ENCODE data around the gene BNC2.

Gene BNC2

DNA sequence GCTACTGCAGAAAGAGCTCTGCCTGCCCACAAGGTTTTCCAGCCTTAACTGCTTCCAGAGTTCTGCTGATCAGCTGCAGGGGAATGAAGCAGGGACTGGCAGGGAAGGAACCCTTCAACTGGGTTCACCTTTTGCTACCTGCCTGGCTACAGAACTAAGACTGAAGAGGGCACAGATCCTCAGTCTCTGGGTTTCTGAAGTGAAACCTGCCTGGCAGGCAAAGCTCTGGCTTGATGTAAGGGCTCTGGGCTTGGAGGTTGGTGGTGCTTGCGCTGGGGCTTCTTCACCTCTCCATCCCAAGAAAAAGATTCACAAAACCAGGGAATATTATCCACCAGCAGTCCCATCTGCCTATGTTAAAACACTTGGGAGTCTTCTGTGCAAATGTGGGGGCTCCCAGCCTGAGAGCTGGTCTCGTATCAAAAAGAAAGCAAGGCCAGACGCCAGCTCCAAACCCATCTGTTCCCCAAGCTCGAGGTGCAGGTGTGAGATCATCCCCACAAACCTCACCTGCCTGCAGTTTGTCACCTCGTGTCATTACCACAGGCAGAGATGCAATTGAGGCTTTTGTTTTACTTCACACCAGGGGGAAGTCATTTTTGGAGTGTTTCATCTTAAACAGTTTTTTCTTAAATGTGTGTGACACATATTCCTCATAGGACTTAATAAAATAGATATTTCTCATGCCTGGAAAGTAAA, 58.3 kb downstream of the BNC2 start:
- DNase-seq = no peak

DNA sequence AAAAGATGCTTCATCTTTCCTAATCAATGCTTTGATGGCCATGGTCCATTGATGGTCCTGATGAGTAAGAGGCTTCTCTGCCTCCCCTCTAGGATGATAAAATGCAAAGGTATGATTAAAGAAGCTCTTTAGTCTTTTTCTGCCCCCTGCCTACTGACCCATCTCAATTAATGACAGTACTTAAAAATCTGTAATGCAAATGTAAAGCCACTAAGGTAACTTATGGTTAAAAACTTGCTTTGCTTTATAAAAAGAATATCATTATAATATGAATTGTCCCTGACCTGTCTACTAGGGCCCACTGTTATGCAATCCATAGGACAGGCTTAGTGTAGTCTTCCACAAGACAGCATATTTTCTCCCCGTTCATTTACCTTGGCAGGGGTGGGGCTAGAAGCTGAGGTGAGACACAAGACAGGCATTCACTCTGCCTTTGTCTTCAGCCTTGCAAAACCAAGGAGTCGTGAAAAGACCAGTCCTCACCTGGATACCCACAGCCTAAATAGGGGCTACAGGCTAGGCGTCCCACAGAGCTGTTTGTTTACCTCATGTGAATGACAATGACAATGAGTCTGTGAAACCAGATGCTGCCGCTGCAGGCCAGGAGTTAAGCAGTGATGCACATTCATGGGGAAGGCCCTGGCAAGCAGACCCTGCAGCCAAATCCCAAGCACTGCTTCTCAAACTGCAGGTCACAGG, 60.4 kb downstream of the BNC2 start:
- peak; percentile 11 for DNase-seq

DNA sequence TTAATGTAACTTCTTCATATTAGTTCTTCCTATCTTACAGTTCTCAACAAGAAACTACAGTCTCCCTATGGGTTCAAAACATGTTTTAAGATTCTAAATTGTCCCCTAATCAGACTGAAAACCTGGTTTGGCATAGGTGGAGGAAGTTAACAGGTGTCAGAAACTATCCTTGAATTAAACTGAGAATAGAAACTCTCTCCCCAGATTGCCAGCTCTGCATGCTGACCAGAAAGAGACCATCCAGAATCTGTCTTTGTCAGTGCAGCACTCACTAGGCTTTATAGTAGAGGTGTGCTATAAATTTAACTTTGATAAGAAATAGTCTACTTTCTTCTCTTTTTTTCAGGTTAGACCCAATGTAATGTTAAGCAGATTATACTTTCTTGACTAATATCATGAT, 63.8 kb downstream of the BNC2 start:
- DNase-seq = no peak

DNA sequence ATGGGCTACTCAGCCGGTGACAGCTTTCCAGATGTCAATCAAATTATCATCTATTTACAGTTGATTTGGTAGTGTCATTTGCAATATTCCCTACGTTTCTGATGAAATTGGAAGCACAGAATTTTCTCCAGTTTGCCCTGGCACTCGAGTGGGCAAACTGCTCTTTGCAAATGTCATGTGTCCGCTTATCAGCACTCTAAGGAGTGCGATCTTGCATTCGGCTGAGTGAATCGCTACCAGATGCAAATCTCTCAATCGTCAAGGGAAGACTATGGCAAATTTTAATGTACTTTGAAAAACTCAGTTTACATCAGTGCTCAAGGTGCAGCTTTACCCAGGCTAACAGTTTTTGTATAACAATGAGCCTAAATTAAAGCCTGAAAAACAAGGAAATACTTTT, 66.8 kb downstream of the BNC2 start:
- no peak for DNase-seq

DNA sequence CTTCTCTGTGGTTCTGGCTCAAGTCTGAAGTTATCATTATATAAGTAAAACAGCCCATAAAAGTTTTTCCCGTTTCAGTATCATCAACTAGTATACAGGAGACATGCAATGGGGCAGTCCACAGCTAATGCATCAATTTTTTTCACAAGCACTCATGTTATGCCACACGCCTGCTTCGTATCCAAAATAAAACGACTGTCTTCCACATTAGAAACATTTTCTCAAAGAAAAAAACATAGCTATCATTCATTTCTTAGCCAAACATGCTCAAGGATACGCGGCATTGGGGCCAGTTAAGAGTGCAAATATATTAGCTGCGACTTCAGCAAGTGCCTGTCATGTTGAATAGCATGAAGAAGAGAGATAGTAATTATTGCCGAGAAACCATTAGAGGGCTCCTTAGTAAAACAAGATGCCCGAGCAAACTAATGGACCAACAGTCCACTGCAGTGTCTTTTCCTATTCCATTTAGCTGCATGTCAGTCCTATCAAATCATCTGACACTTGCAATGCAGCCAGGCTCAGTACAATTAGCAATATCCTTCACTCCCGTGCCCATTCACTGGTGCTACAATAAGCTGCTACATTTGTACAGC, 68.5 kb downstream of the BNC2 start:
- no peak for DNase-seq

DNA sequence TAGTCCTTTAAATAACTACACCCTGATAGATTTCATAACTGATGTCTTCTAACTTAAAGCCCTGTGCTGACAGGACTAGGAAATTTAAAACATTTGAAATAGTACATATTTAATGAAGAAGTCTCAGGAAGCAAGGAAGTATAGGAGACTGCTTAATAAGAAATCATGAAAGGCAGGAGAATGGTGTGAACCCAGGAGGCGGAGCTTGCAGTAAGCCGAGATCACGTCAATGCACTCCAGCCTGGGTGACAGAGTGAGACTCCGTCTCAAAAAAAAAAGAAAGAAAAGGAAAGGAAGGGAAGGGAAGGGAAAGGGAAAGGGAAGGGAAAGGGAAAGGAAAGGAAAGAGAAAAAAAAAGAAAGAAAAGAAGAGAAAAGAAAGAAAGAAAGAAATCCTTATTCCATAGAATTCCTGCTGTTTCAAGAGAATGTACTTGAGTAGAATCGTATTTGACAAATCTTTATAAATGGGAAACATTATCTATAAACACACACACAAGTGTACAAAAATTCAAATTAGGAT, 74.1 kb downstream of the BNC2 start:
- no peak for DNase-seq

DNA sequence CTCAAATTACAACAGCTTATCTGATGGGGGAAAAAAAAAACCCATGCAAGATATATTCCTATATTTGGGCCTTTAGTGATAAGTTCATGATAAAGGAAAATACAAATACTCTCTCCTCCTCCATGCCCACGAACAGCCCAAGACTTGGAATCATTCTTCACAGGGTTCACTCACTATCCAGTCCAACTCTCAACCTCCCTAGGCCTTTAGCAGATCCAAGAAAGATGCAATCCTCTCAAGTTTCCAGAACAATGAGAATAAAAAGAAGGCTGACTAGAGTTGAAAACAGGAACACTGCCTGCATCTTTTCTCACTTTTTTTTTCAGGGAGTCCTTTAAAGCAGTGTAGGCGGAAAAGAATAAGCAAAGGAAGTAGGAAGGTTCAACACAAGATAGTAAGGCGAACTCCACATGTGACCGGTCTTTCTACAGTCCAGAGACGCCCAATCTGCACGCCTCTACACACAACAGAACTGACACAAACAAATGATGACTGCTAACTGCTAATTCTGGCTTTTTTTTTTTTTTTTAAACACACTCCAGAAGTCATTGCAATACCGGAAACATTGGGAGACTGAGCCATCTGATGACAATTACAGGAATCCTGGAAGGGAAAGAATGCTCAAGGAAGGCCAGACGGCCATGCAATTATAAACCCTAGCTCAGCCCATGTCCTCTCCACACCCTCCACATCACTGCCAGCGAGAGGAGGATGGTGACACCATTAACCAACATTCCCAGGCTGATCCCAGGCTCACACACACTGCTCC, 75.4 kb downstream of the BNC2 start:
- no peak for DNase-seq

DNA sequence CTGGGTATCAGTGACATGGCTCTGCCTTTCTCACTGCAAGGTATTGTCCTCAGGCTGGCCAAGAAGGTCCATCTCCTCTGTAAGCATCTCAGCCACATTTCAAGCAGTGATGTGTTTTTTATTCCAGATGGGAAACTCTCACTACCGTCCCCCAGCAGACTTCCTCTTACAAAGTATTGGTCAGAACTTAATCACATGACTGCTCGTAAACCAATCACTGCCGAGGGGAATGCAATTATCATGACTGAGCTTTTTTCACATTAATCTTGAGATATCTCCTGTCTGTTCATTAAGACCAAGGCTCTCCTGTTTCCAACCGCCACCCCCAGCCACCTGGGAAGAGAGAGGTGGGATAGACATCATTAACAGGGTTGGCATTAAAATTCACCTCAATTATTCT, 76.4 kb downstream of the BNC2 start:
- DNase-seq = no peak

DNA sequence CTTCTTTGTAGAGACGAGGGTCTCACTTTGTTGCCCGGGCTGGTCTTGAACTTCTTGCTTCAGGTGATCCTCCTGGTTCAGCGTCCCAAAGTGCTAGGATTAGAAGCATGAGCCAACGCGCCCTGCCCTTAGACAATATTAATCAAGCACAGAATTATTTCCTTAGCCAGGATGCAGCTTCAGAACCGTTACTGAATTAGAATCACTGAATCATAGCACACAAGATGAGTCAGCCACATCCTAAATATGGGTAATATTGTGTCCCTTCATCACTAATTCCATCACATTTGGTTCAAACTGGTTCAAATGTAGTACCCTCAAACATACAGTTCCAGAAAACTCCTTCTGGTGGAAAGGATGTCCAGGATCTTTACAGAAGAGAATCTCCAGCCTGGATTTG, 82.7 kb downstream of the BNC2 start:
- no peak for DNase-seq

DNA sequence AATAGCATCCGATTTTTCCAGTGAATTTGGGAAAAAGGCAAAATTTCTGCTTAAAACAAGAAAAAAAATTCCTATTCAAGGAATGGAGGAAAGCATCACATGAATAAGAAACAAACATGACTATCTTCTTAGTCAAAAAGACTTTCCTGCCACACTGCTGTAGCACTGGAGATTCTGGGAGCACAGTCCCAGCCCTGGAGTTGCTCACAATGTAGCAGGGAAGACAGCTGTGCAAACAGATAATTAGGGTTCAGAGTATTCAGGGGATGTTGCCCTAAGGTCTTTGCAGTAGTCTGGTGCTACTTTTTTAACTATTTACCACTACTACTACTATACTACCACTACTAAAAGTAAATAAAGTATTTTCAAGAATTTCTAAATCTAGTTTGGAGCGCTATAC, 86.5 kb downstream of the BNC2 start:
- DNase-seq = no peak

DNA sequence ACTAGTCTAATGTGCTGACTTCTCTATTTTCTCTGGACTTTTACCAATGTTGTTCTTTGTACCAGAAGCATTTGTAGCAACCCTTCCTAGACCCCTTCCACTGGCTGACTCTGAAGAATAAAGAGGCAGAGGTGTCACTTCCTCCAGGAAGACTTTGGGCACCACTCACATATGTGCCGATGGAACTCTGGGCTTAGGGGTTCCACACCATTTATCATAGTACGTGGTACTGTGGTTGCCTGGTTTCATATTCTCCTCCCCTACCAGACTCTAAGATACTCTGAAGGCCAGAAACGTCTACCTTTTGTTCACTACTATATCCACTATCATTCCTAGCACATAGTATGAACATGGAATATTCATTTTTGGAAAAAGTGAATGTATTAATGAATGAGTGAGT, 88.0 kb downstream of the BNC2 start:
- no peak for DNase-seq

DNA sequence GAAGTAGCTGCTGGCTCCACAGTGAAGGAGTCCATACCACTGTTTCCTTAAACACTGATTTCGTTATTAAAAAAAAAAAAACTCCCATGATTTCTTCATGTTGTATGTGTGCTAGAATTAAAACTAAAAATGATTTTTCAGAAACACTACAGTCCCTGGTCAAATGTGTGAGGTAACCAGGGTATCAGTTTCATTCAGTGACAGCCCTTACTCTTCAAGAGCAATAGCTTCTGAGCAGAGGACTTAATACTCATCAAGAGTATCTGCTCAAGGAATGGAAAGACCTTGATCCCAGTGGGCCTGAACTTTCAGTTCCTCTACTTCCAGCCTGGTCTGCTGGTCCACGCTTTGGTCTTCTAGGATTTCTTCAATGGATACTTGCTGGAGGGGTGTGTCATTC, 95.1 kb downstream of the BNC2 start:
- no peak for DNase-seq

DNA sequence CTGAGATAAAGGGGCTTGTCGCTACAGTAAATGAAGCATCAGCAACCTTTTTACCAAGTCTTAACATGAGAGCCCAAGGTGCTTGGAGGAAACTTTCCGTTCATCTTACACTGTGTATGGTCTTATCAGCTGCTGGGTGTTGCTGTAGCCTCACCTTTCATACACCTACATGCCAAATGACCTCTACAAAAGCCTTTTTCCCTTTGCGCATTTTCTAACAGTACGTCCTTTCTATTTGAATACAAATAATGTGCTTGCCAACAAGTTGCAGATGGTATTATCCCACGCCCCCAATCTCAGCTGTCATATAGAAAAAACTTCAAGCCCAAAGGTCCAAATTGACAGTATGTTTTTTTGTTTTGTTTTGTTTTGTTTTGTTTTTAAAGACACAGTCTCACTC, 96.9 kb downstream of the BNC2 start:
- no peak for DNase-seq

DNA sequence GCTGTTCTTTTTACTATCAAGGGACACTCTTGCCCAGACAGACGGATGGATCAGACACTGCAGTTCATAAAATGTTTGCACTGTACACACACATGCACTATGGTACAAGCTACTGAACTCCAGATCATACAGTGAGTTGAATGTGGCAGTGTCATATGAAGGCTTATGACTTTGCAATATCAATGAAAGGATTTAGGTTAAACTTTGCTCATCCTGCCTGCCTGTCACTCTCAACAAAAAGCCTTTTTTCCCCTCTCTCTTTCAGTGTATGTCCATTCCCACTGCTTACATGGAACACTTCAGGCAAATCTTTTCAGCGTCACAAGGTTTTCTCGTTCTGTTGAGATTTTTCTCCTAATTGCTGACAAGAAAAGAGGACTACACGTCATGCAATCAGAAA, 97.4 kb downstream of the BNC2 start:
- no peak for DNase-seq

DNA sequence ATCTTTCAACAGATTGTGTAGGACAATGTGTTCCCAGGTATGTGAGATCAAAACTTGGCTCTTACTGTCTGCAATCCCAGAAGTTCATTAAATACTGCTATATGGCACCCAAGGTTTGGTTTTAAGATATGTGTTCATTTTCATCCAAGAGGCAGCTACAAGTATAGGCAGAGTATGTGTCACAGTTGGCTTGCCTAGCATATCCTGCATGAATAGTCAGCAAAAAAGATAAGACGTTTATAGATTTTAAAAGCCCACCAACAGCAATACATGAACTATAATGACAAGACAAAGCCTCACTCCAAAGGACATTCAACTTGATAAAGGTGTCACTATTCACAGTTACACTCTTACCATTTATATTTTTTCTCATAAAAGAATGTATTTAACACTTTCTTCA, 99.1 kb downstream of the BNC2 start:
- DNase-seq = no peak

DNA sequence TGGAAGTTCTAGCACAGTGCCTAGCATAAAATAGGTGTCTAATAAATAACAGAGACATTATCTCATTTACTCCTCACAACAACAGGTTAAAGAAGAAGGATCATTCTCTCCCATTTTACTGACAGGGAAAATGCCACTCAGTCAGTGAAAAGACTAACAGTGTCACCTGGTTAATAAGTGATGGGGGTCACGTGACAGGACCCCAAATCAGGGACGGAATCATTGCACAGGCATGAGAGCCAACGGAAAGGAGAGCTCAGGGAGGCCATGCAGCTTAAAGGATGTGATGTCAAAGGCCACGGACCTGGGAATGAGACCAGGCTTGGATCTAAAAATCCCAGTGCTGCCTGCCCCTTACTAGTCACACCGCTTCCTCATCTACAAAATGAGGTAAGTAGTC, 101.2 kb downstream of the BNC2 start:
- no peak for DNase-seq

DNA sequence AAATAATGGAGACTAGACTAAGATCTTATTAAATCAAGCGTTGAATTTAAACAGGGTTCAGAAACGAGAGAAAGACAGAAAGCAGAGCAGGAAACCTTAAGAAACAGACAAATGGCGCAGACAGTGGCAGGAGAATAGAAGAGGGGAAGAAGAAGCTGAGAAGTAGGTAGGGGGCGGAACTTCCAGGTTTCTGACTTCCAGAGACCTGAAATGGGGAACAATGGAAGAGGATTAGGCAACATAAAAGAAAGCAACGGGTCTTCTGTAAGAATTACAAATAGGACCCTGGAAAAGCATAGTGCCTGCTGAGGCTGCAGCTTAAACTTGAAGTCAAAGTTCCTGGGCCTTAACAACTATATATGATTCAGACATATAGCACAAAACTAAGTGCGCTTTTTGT, 101.7 kb downstream of the BNC2 start:
- no peak for DNase-seq

DNA sequence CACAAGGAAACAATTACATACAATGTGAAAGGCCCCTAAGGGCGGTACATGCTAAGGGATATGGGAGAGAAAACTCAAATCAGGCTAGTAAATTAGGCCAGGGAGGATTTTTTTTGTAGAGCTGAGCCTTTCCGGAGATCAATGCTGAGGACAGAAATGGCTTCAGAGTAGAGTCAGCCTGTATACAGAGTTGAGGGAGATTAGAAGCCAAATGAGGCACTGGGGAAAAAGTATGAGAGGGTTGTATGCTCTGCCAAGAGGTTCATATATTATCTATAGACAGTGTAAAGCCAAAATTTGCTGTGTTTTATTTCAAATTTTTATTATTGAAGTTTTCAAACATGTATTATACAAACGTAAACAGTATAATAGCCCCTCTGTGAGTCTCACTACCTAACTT, 103.1 kb downstream of the BNC2 start:
- no peak for DNase-seq

DNA sequence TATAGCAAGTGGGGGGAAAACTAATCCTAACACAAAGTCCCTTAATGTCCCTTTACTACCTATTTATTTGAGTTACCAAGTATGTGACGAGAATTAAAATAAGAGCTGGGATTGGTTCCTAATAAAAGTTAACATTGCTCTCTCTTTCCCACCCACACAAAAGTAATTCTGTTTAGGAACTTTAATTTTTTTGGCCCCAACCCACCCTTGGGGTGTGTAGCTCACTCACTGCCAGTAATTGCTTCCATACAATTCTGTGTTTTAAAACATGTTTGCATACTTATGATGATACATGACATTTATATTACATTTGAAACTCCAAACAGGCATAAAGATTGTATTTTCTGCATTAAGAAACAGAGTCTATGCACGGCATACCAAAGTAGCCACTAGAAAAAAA, 106.5 kb downstream of the BNC2 start:
- DNase-seq = no peak

DNA sequence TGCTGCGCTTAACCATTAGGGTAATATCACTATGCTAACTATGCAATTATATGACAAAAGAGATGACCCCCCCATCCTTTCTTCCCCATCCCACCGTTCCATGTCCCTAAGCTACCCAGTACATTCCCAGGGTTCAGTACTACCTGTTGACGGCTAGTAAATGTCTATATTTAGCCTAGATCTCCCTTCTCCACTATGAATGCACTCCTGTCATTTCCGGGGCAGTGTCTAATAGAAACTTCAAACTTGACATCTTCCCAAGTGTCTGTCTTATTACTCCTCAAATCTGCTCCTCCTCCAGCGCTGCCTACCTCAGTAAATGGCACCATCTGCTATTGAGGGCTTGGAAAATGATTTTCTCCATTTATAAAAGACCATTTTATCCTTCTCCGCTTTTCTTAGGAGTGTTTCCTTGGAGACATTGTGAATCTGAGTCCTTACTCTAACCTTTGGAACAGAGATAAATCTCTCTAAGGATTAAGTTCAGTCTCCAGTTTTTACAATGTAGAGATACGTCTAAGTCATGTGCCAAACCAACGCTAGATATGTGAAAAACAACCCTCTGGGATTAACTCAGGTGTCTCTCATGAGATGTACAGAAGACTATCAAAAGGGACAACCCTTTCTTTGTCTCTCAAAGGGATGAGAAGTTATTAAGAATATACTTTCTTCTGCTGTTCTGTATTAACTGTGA, 114.9 kb downstream of the BNC2 start:
- DNase-seq = no peak

DNA sequence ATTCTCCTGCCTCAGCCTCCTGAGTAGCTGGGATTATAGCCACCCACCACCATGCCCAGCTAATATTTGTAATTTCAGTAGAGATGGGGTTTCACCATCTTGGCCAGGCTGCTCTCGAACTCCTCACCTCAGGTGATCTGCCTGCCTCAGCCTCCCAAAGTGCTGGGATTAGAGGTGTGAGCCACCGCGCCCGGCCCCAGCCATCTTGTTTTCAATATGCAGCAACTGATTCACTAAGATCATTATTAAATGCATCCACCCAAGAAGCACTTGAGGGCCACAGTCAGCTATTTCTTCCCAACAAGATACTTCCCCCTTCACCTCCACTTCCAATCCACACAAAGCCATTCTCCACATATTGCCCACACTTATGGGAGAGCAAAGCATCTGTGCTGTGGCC, 115.8 kb downstream of the BNC2 start:
- no peak for DNase-seq

DNA sequence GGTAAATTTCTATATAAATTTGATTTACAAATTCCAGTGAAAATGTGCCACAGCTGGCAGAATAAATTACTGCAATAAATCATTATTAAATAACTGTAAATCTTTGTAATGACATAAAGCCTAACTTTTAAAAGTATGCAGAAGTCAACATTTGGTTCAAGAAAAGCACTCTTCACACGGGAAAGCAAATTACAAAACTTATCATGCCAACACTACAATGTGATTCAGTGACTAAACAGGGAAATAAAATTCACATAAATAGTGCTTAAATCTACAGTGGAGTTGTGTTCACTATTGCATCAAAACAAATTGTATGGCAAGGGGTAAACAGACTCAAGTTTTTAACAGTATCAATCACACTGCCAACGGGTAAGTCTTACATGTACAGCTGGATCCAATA, 117.2 kb downstream of the BNC2 start:
- no peak for DNase-seq

DNA sequence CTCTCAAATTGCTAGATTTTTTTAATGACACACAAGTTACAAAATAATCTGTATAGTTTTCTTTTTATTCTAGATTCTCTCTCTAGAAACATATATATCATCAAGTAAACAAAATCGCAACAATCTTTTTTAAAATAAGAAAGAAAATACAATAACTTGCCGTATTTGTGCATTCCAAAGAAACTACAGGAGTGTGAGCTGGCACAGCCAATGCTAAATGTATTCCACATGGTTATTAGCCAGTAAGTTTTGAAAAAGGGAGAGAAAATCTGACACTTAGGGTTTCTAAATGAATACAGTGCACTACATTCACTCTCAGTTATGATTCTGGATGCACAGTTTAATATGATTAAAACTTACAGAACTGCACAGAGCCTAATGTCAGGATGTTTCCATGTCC, 117.9 kb downstream of the BNC2 start:
- DNase-seq = no peak
